ENCODE measurements around the gene IFT122.
A peak's percentile ranks its signal among the peaks of the same experiment; 100 is the strongest.
"Not testable (repeated sequence)": the region's sequence is repeated elsewhere in the genome, so short reads cannot be mapped to it uniquely, and the experiment has no call there.

IFT122 gene

GRCh38 chr3:129543156-129543790 lies 103.2 kb downstream of the IFT122 start, which contains the start of gene H1-8:
H1-8 (plus strand) TSS chr3:129543175; CDS start chr3:129543219, 44 bp downstream.
- no peak for DNase-seq

- no peak for DNase-seq
Measured at GRCh38 chr3:129543999-129544398, 104.0 kb downstream of the IFT122 start.

DNA sequence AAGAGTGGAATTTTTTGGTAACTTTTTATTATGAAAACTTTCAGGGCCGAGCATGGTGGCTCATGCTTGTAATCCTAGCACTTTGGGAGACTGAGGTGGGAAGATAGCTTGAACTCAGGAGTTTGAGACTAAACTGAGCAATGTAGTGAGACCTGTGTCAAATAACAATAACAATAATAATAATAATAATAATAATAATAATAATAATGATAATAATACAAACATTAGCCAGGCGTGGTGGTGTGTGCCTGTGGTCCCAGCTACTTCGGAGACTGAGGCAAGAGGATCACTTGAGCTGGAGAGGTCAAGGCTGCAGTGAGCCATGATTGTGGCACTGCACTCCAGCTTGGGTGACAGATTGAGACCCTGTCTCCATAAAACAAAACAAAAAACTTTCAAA lies 105.9 kb downstream of the IFT122 start:
- DNase-seq, result not testable (repeated sequence)

- DNase-seq, result no peak
Measured at GRCh38 chr3:129547241-129547640, 107.2 kb downstream of the IFT122 start.

GRCh38 chr3:129548104-129548965 lies 108.3 kb downstream of the IFT122 start:
- no peak for DNase-seq

DNA sequence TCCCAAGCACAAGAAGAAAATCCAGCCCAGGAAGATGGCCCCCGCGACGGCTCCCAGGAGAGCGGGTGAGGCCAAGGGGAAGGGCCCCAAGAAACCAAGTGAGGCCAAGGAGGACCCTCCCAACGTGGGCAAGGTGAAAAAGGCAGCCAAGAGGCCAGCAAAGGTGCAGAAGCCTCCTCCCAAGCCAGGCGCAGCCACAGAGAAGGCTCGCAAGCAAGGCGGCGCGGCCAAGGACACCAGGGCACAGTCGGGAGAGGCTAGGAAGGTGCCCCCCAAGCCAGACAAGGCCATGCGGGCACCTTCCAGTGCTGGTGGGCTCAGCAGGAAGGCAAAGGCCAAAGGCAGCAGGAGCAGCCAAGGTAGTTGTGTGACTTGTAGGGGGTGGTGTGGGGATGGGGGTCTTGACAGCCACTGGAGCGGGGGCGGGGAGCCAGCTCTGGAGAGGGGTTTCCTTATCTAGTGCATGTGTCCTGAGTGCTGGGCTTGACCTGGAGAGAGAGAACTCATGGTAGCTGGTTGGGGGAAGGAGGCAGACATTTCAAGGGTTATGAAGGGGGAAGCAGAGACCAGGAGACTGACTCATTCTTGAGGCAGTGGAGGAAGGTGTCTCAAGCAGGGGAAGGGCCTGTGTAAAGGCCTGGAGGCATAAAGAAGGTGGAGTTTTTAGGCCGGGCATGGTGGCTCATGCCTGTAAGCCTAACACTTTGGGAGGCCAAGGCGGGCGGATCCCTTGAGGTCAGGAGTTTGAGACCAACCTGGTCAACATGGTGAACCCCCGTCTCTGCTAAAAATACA lies 109.2 kb downstream of the IFT122 start:
- DNase-seq, result peak; percentile 34 to 41

- DNase-seq, result peak in 1 of 2 experiments; percentile 24
Measured at GRCh38 chr3:129549805-129550204, 109.8 kb downstream of the IFT122 start.

DNA sequence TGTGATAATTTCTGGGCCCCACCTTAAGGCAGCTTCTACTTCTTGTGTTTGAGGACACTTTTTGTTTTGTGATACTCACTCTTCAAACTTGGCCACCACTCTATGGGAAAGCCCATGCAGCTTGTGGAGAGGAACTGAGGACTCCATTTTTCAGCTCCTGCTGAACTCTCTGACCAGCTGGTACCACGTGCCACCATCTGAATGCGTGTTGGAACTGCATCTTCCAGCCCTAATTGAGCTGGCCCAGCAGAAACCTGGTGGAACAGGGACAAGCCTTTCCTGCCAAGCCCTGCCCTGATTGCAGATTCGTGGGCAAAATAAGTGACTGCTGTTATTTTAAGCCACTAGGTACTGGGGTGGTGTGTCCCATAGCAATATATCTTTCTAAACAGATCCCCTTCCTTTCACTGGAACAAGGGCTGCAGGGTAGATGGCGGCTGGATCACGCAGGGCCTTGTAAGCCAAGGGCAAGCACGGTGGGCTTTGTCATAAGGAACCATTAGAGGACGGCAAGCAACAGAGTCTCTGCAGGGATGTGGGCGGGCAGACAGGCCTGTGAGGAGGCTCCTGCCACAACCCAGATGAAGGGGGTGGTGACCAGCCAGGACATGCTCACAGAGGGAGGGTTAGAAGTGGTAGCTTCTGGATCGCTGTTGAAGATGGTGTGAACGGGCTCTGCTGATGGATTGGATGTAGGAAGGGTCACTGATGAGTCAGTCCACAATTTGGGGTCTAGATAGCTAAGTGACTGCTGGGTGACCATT lies 112.4 kb downstream of the IFT122 start:
- DNase-seq, result no peak

GRCh38 chr3:129553171-129553570 lies 113.1 kb downstream of the IFT122 start:
- no peak for DNase-seq

- no peak for DNase-seq
Measured at GRCh38 chr3:129553719-129554118, 113.7 kb downstream of the IFT122 start.

DNA sequence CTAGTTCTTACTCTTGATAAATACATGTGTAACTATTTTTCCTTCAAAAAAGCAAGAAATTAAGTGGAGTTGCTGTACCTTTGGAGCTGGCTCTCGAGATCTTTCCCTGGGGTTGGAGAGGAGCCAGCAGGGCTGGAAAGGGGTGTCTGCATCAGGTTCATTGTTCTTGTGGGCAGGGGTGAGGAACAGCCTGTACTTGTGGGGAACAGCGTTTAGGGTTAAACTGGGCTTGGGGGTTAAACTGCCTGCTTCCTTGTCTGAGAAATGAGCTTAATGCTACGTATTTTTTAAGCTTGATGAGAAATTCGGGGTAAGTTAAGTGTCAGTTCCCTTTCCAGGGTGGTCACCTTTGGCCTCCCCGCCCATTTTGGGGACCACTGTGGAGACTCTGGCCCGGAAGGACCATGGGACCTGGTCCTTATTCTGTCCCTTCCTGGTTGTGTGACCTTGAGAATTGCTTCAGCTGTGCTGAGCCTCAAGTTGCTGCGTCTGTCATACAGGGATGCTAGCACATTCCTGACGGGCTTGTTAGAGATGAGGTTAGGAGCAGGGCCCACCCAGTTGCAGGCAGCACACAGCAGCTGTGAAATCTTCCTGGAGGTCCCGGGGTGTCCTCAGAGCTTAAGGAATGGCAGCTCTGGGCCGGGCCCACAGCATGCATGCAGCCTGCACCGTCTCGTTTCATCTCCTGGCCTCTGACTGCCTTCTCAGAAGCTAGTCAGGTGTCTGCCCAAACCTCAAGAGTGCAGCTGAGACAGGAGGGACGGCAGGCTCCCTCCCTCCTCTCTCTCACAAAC lies 114.5 kb downstream of the IFT122 start:
- no peak for DNase-seq

- no peak for DNase-seq
Measured at GRCh38 chr3:129555153-129555550, 115.1 kb downstream of the IFT122 start.

DNA sequence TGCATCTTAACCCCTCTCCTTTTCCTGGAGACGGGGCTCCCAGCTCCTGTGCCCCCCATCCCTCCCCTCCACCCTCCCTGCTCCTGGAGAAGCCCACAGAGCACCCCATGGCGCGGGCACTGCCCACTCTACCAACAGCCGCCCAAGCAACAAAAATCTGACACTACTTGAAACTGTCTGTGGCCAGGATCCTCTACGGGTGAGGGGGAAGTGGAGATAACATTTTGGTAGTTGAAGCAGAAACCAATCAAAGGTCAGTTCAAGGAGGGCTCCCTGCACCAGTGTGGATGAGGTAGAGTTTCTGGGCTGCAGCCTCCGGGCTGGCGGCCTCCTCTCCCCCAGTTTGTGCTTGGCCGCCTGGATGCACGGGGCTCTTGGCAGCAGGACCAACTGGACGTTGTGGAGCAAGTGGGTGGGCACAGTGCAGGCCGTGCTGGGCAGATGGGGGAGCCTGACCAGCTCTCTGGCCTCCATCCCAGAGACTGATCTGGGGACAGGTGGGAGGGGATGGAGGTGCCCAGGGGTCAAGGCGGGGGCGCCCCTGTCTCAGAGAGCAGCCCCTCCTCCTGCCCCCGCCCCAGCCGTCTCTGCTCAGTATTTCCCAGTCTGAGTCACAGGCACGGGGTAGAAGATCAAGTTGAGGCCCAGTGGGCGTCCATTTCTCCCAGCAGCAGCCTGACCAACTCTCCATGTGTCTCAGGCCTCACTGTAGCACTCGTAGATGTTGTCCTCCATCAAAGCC lies 115.8 kb downstream of the IFT122 start:
- DNase-seq, result no peak

DNA sequence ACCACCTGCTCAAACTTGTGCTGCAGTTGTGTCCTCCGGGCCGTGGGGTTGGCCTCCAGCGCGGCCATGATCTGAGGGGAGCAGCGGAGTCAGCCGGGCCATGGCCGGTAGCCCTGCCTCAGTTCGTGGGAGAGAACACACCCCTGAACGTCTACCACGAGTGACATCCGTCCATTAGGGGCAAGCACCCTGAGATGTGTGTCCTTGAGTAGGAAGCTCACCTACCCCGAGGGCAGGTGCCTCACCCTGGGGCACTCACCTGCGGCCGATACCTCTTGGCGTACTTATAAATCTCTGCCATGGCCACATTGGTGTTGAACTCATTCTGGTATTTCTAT lies 116.3 kb downstream of the IFT122 start:
- no peak for DNase-seq

DNA sequence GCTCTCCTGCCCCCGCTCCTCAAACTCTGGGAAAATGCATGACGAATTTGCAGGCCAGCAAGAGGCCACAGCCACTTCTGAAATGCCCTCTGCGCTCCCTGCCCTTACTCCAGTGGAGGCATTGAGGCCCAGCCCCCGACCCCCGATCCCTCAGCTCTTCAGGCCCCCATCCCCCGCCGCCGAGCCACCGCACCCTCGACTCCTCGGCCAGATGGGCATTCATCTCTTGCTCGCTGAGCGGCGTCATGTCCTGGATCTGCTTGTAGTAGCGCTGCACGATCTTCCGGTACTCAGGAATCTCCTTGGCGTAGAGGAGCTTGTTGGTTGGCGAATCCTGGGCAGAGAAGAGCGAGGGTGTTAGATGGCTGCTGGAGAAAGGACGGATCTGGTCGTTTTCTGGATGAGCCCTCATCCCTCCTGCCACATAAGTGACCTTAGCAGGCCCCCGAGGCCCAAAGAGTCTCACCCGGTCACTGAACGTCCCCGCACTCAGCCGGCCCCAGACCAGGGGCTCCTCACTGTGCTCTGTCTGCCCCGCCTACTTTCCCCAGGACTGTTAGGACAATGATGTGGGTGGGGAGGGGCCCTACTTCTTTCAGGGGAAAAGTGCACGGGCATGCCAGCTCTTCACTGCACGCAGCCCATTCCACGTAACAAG lies 117.0 kb downstream of the IFT122 start:
- DNase-seq, result no peak

DNA sequence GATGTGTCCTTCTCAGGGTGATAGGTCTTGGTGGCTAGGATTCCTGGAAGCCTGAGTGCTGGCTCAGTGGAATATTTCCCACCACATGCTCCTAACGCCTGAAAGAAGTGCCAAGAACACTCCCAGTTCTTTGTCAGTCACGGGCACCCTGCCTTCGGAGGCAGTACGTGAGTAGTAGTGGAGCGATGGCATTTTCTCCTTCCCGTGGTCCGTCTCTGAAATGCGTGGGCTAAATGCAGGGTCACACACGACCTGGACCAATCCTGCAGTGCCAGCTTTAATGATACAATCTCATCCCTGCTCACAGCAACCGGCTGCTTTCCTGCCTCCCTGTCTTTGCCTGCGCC lies 117.5 kb downstream of the IFT122 start:
- DNase-seq, result no peak

GRCh38 chr3:129558081-129558771 lies 118.2 kb downstream of the IFT122 start:
- no peak for DNase-seq

DNA sequence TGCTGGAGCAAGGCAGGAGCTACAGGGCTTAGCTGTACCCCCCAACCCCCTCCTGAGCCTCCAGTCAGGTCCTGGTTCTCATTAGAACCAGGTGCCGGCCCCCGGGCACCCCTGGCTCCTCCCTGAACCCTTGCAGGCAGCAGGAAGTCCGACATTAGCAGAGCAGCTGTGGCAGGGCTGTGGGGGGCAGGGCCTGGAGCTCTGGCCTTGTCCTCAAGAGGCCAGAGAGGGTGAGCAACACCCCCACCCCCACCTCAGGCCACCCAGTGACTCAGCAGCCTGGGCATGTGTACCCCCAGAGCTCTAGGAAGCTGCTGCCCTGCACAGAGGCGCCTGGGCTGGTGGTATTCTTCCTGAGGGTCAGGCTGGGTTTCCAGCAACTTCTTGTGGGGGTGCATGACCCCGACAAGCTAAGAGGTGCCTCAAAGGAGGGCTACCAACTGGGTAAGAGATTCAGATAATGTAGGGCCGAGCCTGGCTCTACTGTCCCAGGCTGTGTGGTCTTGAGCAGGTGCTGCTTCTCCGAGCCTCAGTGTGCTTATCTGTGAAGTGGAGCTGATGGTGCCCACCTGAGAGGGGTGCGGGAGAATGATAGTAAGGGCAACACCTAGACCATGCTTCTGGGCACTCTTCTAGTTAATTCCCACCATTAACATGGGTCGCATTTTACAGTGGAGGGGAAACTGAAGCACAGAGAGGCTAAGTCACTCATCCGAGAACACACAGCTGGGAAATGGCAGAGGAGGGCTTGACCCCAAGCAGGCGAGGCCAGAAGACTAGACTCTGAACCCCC lies 118.9 kb downstream of the IFT122 start:
- DNase-seq, result no peak

DNA sequence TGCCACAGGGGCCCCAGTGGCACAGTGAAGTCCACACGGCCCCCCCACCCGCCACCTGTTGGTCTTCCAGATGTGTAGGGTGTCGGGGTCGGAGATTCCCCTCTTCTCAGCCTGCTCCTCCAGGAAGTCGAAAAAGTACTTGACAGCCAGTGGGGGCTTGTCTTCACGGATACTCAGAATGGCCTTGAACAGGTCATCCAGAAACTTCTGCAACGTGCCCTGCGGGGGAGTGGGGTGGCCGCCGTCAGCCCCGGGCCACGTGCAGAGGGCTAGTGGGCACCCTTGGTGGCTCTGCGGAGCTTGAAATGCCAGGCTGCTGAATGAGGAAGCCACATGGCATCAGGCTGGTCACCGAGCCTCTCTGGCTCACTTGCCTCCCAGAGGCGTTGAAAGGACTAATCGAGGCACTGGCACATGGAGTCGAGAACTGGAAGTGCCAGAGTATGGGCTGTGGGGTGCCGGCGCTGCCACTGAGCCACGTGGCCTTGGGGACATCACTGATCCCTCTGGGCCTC lies 119.6 kb downstream of the IFT122 start:
- no peak for DNase-seq

All from Kasumi-1 (cell line).